Activated CD8-positive, alpha-beta T cell treated with anti-CD3 and anti-CD28 coated beads, Interleukin-2, amount 10 ng/mL, durations not matched to agents 7 days and 5 days (primary cell): ENCODE results near the gene TSNAX. TPM values are rescaled to one million over a fixed set of nuclear protein-coding genes. Genes with fewer than 3 reads are reported as not detected.
"Not testable (repeated sequence)": the region's sequence is repeated elsewhere in the genome, so short reads cannot be mapped to it uniquely, and the experiment has no call there.

ENCODE experiments used
- ATAC-seq: fragments of 150-1000 bp; cut with Tn5 transposase; one replicate; pipeline ENCODE4 v1.10.0; 2021; ENCODE audit warnings: moderate library complexity
- CTCF ChIA-PET: fragments of 350-600 bp; sonication (Branson Sonifier 250); formaldehyde crosslinking; loops from one replicate; lab custom pipeline; 2021; ENCODE audit warnings: antibody characterized with exemption; lab: Charles Lee
- POLR2A ChIA-PET: fragments of 350-600 bp; sonication (Branson Sonifier 250); formaldehyde crosslinking; loops from one replicate; lab custom pipeline; 2021; ENCODE audit warnings: antibody characterized with exemption; lab: Charles Lee
- DNase-seq: peaks from one replicate; pipeline ENCODE4 v3.0.0-alpha.2; 2020
- H3K27ac Mint-ChIP-seq: one replicate; pipeline ENCODE4 v1.8.0; 2021; ENCODE audit warnings: mild to moderate bottlenecking, mixed read lengths
- H3K27me3 Mint-ChIP-seq: one replicate; pipeline ENCODE4 v1.8.0; 2021; ENCODE audit warnings: low read depth, mixed read lengths
- H3K36me3 Mint-ChIP-seq: one replicate; pipeline ENCODE4 v1.8.0; 2021; ENCODE audit warnings: low read depth, mixed read lengths
- H3K4me1 Mint-ChIP-seq: one replicate; pipeline ENCODE4 v1.8.0; 2021; ENCODE audit warnings: low read depth, mixed read lengths
- H3K4me3 Mint-ChIP-seq: one replicate; pipeline ENCODE4 v1.8.0; 2021; ENCODE audit warnings: mild to moderate bottlenecking, mixed read lengths
- H3K9me3 Mint-ChIP-seq: one replicate; pipeline ENCODE4 v1.8.0; 2022; ENCODE audit warnings: mixed read lengths; ENCODE audit not compliant: insufficient read depth
- total RNA-seq, 2 experiments: library from RNA; stranded (reverse); gene quantifications; one replicate each; pipeline ENCODE4 v1.2.3, GENCODE V29; 2021

TSNAX gene
- total RNA-seq, 2 experiments from 2014 or later: 37.2 to 42.7 TPM

DNA sequence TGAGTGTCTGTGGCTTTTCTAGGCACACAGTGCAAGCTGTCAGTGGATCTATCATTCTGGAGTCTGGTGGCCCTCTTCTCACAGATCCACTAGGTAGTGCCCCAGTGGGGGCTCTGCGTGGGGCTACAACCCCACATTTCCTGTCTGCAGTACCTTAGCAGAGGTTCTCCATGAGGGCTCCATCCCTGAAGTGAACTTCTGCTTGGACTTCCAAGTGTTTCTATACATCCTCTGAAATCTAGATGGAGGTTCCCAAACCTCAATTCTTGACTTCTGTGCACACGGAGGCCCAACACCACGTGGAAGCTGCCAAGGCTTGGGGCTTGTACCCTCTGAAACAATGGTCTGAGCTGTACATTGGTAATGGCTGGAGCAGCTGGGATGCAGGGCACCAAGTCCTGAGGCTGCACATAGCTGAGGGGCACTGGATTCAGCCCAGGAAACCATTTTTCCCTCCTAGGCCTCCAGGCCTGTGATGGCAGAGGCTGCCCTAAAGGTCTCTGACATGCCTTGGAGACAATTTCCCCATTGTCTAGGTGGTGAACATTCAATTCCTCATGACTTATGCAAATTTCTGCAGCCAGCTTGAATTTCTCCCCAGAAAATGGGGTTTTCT is 29.2 kb upstream of the TSNAX start:
- peaks cover 8% of the 10 kb centered on the region for H3K27me3 Mint-ChIP-seq
- no peaks in the 10 kb centered on the region for H3K36me3 Mint-ChIP-seq
- no peak for ATAC-seq
- CTCF ChIA-PET: no interaction called here
- no peak overlapping the region for H3K4me3 Mint-ChIP-seq
- H3K27ac Mint-ChIP-seq: no peak overlapping the region
- H3K4me1 Mint-ChIP-seq: no peaks in the 10 kb centered on the region
- H3K9me3 Mint-ChIP-seq: peaks cover 24% of the 10 kb centered on the region
- DNase-seq: no peak
- POLR2A ChIA-PET: no interaction called here

GRCh38 chr1:231500666-231501065 is 27.8 kb upstream of the TSNAX start:
- Mint-ChIP-seq H3K27ac (no peak overlapping the region), H3K4me3 (no peak overlapping the region), H3K27me3 (peaks cover 16% of the 10 kb centered on the region), H3K4me1 (no peaks in the 10 kb centered on the region), H3K36me3 (no peaks in the 10 kb centered on the region), H3K9me3 (peaks cover 24% of the 10 kb centered on the region)
- ATAC-seq (no peak), DNase-seq (no peak)
- ChIA-PET POLR2A (no interaction called here), CTCF (no interaction called here)

DNA sequence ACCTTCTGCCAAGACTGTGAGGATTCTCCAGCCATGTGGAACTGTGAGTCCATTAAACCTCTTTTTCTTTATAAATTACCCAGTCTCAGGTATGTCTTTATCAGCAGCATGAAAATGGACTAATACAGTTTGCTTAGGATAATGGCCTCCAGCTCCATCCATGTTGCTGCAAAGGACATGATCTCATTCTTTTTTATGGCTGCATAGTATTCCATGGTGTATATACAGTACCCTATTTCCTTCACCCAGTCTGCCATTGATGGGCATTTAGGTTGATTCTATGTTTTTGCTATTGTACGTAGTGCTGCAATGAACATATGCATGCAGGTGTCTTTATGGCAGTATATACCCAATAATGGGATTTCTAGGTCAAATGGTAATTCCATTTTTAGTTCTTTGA is 25.3 kb upstream of the TSNAX start:
- DNase-seq, ATAC-seq, H3K4me1 Mint-ChIP-seq, H3K27ac Mint-ChIP-seq, H3K36me3 Mint-ChIP-seq, H3K4me3 Mint-ChIP-seq, CTCF ChIA-PET, POLR2A ChIA-PET: not testable (repeated sequence)
- peaks cover 23% of the 10 kb centered on the region for H3K27me3 Mint-ChIP-seq
- peaks cover 21% of the 10 kb centered on the region for H3K9me3 Mint-ChIP-seq

DNA sequence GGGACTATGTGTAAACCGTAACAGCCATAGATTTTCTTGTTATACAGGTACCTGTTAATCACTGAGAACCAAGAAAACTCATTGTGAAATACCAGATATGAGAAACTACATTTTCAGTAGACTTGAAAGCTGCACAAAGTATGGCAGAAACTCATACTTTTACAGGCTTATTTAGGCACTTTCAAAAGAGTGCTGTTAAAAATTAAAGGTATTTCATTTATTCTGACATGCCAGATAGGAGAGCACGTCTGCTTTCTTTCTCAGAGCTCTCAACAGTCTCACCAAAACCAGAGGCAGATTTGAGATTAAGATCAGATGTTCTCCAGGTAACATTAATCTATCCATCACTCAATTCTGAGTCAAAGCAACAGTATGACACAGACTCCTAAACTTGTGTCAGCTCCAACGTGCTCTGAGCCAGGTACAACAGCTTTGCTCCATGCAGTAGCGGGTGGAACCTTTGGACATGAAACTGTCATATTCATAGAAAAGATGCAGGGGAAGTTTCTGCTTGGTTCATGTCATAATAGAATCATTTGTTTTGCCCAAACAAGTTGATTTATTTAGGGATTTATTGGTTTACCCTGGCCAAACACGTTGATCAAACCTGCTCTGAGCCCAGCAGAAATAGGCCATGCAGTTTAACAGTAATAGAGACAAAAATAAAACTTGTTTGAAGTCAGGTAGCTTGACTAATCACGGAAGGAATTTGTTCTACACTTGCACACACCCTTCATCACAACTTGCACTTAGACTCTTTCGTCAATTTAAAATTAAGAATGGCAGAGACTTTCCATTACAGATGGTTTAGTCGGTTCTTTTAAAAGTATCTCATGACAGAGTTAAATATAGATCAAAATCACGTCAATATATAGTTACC is 20.8 kb upstream of the TSNAX start:
- ChIA-PET POLR2A (no interaction called here), CTCF (no interaction called here)
- H3K36me3 Mint-ChIP-seq: no peaks in the 10 kb centered on the region
- no peak overlapping the region for H3K4me3 Mint-ChIP-seq
- no peak overlapping the region for H3K27ac Mint-ChIP-seq
- ATAC-seq (no peak), DNase-seq (no peak)
- peaks cover 28% of the 10 kb centered on the region for H3K27me3 Mint-ChIP-seq
- H3K4me1 Mint-ChIP-seq: peaks cover 2% of the 10 kb centered on the region
- no peaks in the 10 kb centered on the region for H3K9me3 Mint-ChIP-seq

DNA sequence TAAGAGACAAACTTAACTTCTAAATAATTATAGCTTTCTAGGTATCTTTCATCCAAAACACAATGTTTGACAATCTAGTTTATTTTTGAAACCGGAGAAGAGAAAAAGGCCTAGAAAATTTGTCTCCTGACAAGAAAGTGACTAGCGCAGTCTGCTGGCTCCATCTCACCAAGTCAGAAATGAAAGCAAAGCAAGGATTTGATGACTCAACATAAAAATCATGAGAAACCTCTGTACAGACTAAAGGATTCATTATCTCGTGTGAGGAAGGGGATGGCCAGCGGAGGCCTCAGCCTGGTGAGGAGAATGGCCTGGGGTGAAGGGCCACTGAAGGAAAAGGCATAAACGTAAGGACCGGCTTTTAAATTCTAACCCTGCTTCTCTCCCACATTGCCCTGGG is 20.0 kb upstream of the TSNAX start:
- DNase-seq: no peak
- POLR2A ChIA-PET: no interaction called here
- no peak for ATAC-seq
- no peaks in the 10 kb centered on the region for H3K36me3 Mint-ChIP-seq
- H3K4me3 Mint-ChIP-seq: no peak overlapping the region
- CTCF ChIA-PET: no interaction called here
- no peaks in the 10 kb centered on the region for H3K9me3 Mint-ChIP-seq
- no peak overlapping the region for H3K27ac Mint-ChIP-seq
- peaks cover 2% of the 10 kb centered on the region for H3K4me1 Mint-ChIP-seq
- H3K27me3 Mint-ChIP-seq: peaks cover 26% of the 10 kb centered on the region

DNA sequence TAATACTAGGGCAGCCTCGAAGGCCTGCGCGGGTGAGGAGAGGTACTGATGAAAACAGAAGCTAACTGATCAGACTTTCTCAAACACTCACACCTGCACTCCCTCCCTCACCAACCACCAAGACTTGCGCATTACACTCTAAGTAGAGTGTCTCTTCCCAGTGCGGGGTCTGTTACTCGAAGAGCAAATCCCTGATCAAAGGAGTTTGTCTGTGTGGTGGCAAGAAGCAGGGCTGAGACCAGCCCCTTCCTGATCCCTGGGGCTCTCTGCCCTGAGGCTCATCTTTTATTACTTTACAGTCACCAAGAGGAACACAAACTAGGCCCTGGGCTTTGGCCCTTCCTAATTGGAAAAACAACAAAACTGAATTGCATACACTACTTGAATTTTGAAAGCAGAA is 19.5 kb upstream of the TSNAX start:
- Mint-ChIP-seq H3K4me3 (no peak overlapping the region), H3K9me3 (no peaks in the 10 kb centered on the region), H3K4me1 (peaks cover 2% of the 10 kb centered on the region), H3K27ac (no peak overlapping the region), H3K27me3 (peaks cover 26% of the 10 kb centered on the region), H3K36me3 (no peaks in the 10 kb centered on the region)
- ATAC-seq (no peak), DNase-seq (no peak)
- ChIA-PET CTCF (no interaction called here), POLR2A (no interaction called here)

DNA sequence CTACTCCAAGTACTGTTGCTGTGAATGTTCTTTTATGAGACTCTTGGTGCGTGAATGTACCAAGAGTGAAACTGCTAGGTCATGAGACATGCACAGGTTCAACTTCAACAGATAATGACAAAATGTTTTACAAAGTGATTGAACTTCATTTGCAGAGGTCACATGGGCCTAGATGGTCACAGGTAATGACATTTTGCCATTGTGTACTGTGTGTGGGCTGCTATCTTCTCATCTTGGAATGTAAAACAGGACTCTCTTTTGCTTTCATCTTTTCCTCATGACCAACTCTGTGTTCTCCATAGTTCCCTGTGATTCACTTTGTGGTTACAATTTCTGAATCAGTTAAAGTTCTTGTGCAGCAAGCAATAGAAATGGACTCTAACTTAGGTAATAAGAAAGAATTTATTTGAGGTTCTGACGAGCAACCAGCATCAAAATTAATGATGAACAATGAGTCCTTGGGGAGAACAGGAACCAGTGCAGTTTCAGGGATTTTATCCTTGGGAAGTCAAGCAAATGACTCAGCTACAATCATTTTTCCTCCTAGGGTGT is 16.2 kb upstream of the TSNAX start:
- no peaks in the 10 kb centered on the region for H3K36me3 Mint-ChIP-seq
- H3K9me3 Mint-ChIP-seq: no peaks in the 10 kb centered on the region
- H3K27me3 Mint-ChIP-seq: peaks cover 12% of the 10 kb centered on the region
- POLR2A ChIA-PET: no interaction called here
- CTCF ChIA-PET: no interaction called here
- DNase-seq: no peak
- no peak overlapping the region for H3K4me3 Mint-ChIP-seq
- no peaks in the 10 kb centered on the region for H3K4me1 Mint-ChIP-seq
- no peak overlapping the region for H3K27ac Mint-ChIP-seq
- no peak for ATAC-seq

- ATAC-seq: no peak
- ChIA-PET POLR2A (no interaction called here), CTCF (no interaction called here)
- H3K4me1 Mint-ChIP-seq: no peaks in the 10 kb centered on the region
- no peaks in the 10 kb centered on the region for H3K36me3 Mint-ChIP-seq
- no peak overlapping the region for H3K27ac Mint-ChIP-seq
- H3K4me3 Mint-ChIP-seq: no peak overlapping the region
- H3K27me3 Mint-ChIP-seq: peaks cover 16% of the 10 kb centered on the region
- no peak for DNase-seq
- H3K9me3 Mint-ChIP-seq: no peaks in the 10 kb centered on the region
Measured at GRCh38 chr1:231515748-231516147, 12.7 kb upstream of the TSNAX start.

DNA sequence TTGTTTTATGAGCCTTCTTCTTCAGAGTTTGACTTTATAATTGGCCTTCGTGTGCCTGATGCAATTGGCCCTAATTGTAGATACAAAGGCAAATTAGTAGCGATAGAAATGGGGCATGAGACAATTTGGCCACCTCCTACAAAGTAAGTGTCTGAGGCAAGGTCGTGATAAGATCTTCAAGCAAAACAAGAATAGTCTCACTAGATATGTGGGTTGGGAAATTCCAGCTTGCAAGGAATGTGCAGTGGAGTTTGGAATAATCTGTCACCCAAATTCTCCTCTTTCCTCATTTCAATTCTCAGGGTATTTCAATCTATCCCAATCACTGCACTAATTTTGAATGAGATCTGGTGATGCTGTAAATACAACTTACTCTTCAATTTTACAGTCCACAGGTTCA is 11.4 kb upstream of the TSNAX start:
- DNase-seq (no peak), ATAC-seq (no peak)
- CTCF ChIA-PET: no interaction called here
- POLR2A ChIA-PET: no interaction called here
- H3K27me3 Mint-ChIP-seq: peaks cover 15% of the 10 kb centered on the region
- no peaks in the 10 kb centered on the region for H3K36me3 Mint-ChIP-seq
- no peaks in the 10 kb centered on the region for H3K9me3 Mint-ChIP-seq
- H3K4me1 Mint-ChIP-seq: no peaks in the 10 kb centered on the region
- no peak overlapping the region for H3K4me3 Mint-ChIP-seq
- H3K27ac Mint-ChIP-seq: no peak overlapping the region

GRCh38 chr1:231518485-231519034 is 9.9 kb upstream of the TSNAX start:
- ChIA-PET POLR2A (interaction anchor here (0.5 kb wide), 1 partner anchor 33 kb away, joined by 3 read pairs; no protein-coding TSS in a partner anchor), CTCF (interaction anchor here (1.1 kb wide), 1 partner anchor 239 kb away, joined by 3 read pairs; no protein-coding TSS in a partner anchor)
- Mint-ChIP-seq H3K9me3 (no peaks in the 10 kb centered on the region), H3K4me1 (no peaks in the 10 kb centered on the region), H3K27ac (no peak overlapping the region), H3K36me3 (no peaks in the 10 kb centered on the region), H3K4me3 (no peak overlapping the region), H3K27me3 (peaks cover 13% of the 10 kb centered on the region)
- ATAC-seq (no peak), DNase-seq (no peak)

GRCh38 chr1:231519166-231519565 is 9.3 kb upstream of the TSNAX start:
- Mint-ChIP-seq H3K4me3 (no peak overlapping the region), H3K4me1 (no peaks in the 10 kb centered on the region), H3K36me3 (no peaks in the 10 kb centered on the region), H3K27ac (no peak overlapping the region), H3K9me3 (no peaks in the 10 kb centered on the region), H3K27me3 (peaks cover 13% of the 10 kb centered on the region)
- ATAC-seq: no peak
- no peak for DNase-seq
- ChIA-PET CTCF (interaction anchor here (0.7 to 1.1 kb wide), 2 partner anchors 9 to 238 kb away, joined by 3 read pairs; no protein-coding TSS in a partner anchor), POLR2A (interaction anchor here (0.5 to 0.6 kb wide), 2 partner anchors 14 to 34 kb away, joined by 3 read pairs; no protein-coding TSS in a partner anchor)

DNA sequence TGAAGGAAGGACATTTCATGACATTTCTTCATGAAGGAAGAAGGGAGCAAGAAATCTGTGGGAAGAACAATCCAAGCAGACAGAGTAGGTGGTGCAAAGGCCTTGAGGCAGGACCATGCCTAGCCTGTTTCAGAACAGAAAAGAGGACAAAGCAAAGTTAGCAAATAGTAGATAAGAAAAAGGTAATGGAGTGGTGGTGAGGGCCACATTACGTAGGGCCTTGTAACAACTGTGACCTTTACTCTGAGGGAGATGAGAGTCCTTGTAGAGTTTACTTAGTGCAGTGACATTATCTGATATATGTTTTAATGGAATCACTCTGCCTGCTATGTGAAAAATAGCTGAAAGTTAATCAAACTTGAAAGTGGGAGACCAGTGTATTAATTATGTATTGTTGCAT is 6.4 kb upstream of the TSNAX start:
- Mint-ChIP-seq H3K4me1 (no peaks in the 10 kb centered on the region), H3K9me3 (no peaks in the 10 kb centered on the region), H3K27me3 (peaks cover 9% of the 10 kb centered on the region), H3K36me3 (no peaks in the 10 kb centered on the region), H3K27ac (no peak overlapping the region), H3K4me3 (no peak overlapping the region)
- POLR2A ChIA-PET: no interaction called here
- CTCF ChIA-PET: no interaction called here
- DNase-seq: no peak
- no peak for ATAC-seq
